IMR-90 (cell line): ENCODE results near the gene GSN. TPM values are rescaled to one million over a fixed set of nuclear protein-coding genes. Genes with fewer than 3 reads are reported as not detected.
A peak's percentile ranks its signal among the peaks of the same experiment; 100 is the strongest.

ENCODE experiments used
- ATAC-seq: fragments of 200-7000 bp; cut with Tn5 transposase; 2 replicates; pipeline ENCODE4 v1.9.1; 2020; ENCODE audit warnings: low read depth, mild to moderate bottlenecking, moderate library complexity
- BruUV-seq: library from RNA; stranded (reverse); fragments of 400-500 nt; replicated peaks from 2 replicates; lab custom pipeline; 2021; lab: Mats Ljungman, UMichigan
- CTCF ChIA-PET: fragments of 300-600 bp; formaldehyde crosslinking; extraction: SDS; loops from one replicate; lab custom pipeline; 2021; ENCODE audit warnings: antibody characterized with exemption; lab: Yijun Ruan, JAX
- POLR2A ChIA-PET: fragments of 300-600 bp; sonication (Branson Sonifier 250); formaldehyde crosslinking; loops from one replicate; lab custom pipeline; 2022; ENCODE audit warnings: antibody characterized with exemption; ENCODE audit not compliant: unreplicated experiment; lab: Charles Lee
- DNase-seq: peaks from one replicate; pipeline ENCODE4 v3.0.0; 2013
- H2AFZ ChIP-seq: replicated peaks from 2 replicates; pipeline ENCODE3; 2013; ENCODE audit warnings: low read length, mild to moderate bottlenecking; ENCODE audit not compliant: poor library complexity
- H2AK5ac ChIP-seq: 2 replicates; pipeline ENCODE4 v1.6.1; 2013; ENCODE audit warnings: low read depth, low read length, inconsistent platforms
- H2AK9ac ChIP-seq: replicated peaks from 2 replicates; pipeline ENCODE3; 2013; ENCODE audit warnings: mild to moderate bottlenecking, low read depth, low read length, moderate library complexity; ENCODE audit not compliant: poor library complexity
- H2BK120ac ChIP-seq: 2 replicates; pipeline ENCODE4 v1.6.1; 2013; ENCODE audit warnings: low read depth, low read length, inconsistent platforms
- H2BK15ac ChIP-seq: 3 replicates; pipeline ENCODE4 v1.6.1; 2013; ENCODE audit warnings: low read depth, low read length, inconsistent platforms
- H2BK20ac ChIP-seq: 2 replicates; pipeline ENCODE4 v1.6.1; 2013; ENCODE audit warnings: low read depth, mild to moderate bottlenecking, inconsistent platforms, low read length, moderate library complexity
- H2BK5ac ChIP-seq: 2 replicates; pipeline ENCODE4 v1.6.1; 2013; ENCODE audit warnings: mild to moderate bottlenecking, low read depth, low read length, inconsistent platforms; ENCODE audit not compliant: poor library complexity, severe bottlenecking
- H3K14ac ChIP-seq: replicated peaks from 2 replicates; pipeline ENCODE4 v1.6.1; 2013; ENCODE audit warnings: low read depth, low read length, inconsistent platforms
- H3K18ac ChIP-seq: 2 replicates; pipeline ENCODE4 v1.6.1; 2013; ENCODE audit warnings: low read depth, low read length, control low read depth
- H3K23ac ChIP-seq: 2 replicates; pipeline ENCODE4 v1.6.1; 2013; ENCODE audit warnings: low read depth, low read length, inconsistent platforms
- H3K27ac ChIP-seq: 2 replicates; pipeline ENCODE4 v1.5.1; 2013; ENCODE audit warnings: mild to moderate bottlenecking, control low read depth, low read length; ENCODE audit not compliant: insufficient read depth
- H3K27me3 ChIP-seq: 2 replicates; pipeline ENCODE4 v1.6.1; 2013; ENCODE audit warnings: low read length; ENCODE audit not compliant: control insufficient read depth, insufficient read depth
- H3K36me3 ChIP-seq: 2 replicates; pipeline ENCODE4 v1.6.1; 2013; ENCODE audit warnings: low read length, mixed read lengths; ENCODE audit not compliant: control insufficient read depth, insufficient read depth
- H3K4ac ChIP-seq: 2 replicates; pipeline ENCODE4 v1.6.1; 2013; ENCODE audit warnings: low read depth, low read length, inconsistent platforms
- H3K4me1 ChIP-seq: 2 replicates; pipeline ENCODE4 v1.6.1; 2013; ENCODE audit warnings: low read length, mixed read lengths; ENCODE audit not compliant: control insufficient read depth, insufficient read depth
- H3K4me2 ChIP-seq: 2 replicates; pipeline ENCODE4 v1.6.1; 2013; ENCODE audit warnings: low read depth, mild to moderate bottlenecking, control low read depth, low read length, moderate library complexity
- H3K4me3 ChIP-seq: 2 replicates; pipeline ENCODE4 v1.5.1; 2013; ENCODE audit warnings: low read depth, mild to moderate bottlenecking, control low read depth, low read length, moderate library complexity; ENCODE audit not compliant: insufficient read depth
- H3K56ac ChIP-seq: 2 replicates; pipeline ENCODE4 v1.6.1; 2013; ENCODE audit warnings: low read length, inconsistent platforms; ENCODE audit not compliant: insufficient read depth; ENCODE audit errors: extremely low read depth
- H3K79me1 ChIP-seq, 2 experiments: 2 replicates each; pipeline ENCODE4 v1.6.1; 2013; ENCODE audit warnings: low read length in 2 of 2, inconsistent platforms in 1 of 2, low read depth in 1 of 2
- H3K9ac ChIP-seq: 2 replicates; pipeline ENCODE4 v1.6.1; 2013; ENCODE audit warnings: low read depth, low read length, control low read depth
- H3K9me1 ChIP-seq: 2 replicates; pipeline ENCODE4 v1.6.1; 2013; ENCODE audit warnings: low read length, inconsistent platforms; ENCODE audit not compliant: insufficient read depth
- H3K9me3 ChIP-seq: 2 replicates; pipeline ENCODE4 v1.6.1; 2013; ENCODE audit warnings: low read length; ENCODE audit not compliant: control insufficient read depth, insufficient read depth
- H4K20me1 ChIP-seq: 2 replicates; pipeline ENCODE4 v1.6.1; 2013; ENCODE audit warnings: low read length, inconsistent platforms; ENCODE audit not compliant: insufficient read depth
- H4K5ac ChIP-seq: 2 replicates; pipeline ENCODE4 v1.6.1; 2013; ENCODE audit warnings: mild to moderate bottlenecking, low read depth, low read length, control low read depth
- H4K8ac ChIP-seq, 2 experiments: 2 replicates each; pipeline ENCODE4 v1.6.1; 2013; ENCODE audit warnings: low read depth in 2 of 2, low read length in 2 of 2, control low read depth in 1 of 2, inconsistent platforms in 1 of 2
- H4K91ac ChIP-seq: 2 replicates; pipeline ENCODE4 v1.6.1; 2013; ENCODE audit warnings: low read depth, low read length, inconsistent platforms; ENCODE audit not compliant: insufficient read depth
- CEBPB ChIP-seq: IDR thresholded peaks from 2 replicates; pipeline ENCODE4 v1.6.1; 2012; ENCODE audit warnings: low read depth, low read length, improper control_type of control experiment
- CHD1 ChIP-seq: IDR thresholded peaks from 2 replicates; pipeline ENCODE4 v1.6.1; 2012; ENCODE audit warnings: low read depth, low read length, improper control_type of control experiment
- FOS ChIP-seq: fragments of 150-350 bp; IDR thresholded peaks from 2 replicates; pipeline ENCODE4 v1.6.1; 2016; ENCODE audit warnings: low read depth, low read length
- MAFK ChIP-seq: IDR thresholded peaks from 2 replicates; pipeline ENCODE4 v1.6.1; 2012; ENCODE audit warnings: low read depth, low read length, improper control_type of control experiment
- MAZ ChIP-seq: IDR thresholded peaks from 2 replicates; pipeline ENCODE4 v1.6.1; 2012; ENCODE audit warnings: low read depth, mild to moderate bottlenecking, low read length, improper control_type of control experiment, moderate library complexity, borderline replicate concordance
- MXI1 ChIP-seq: IDR thresholded peaks from 2 replicates; pipeline ENCODE4 v1.6.1; 2012; ENCODE audit warnings: low read depth, mild to moderate bottlenecking, low read length, moderate library complexity, borderline replicate concordance
- RAD21 ChIP-seq: IDR thresholded peaks from 2 replicates; pipeline ENCODE4 v1.6.1; 2012; ENCODE audit warnings: low read length, improper control_type of control experiment
- RCOR1 ChIP-seq: IDR thresholded peaks from 2 replicates; pipeline ENCODE4 v1.6.1; 2012; ENCODE audit warnings: mild to moderate bottlenecking, low read length, improper control_type of control experiment; ENCODE audit not compliant: insufficient replicate concordance
- RFX5 ChIP-seq: IDR thresholded peaks from 2 replicates; pipeline ENCODE4 v1.8.0; 2012; ENCODE audit warnings: low read depth, mild to moderate bottlenecking, low read length, moderate library complexity
- SMC3 ChIP-seq: fragments of 150-350 bp; IDR thresholded peaks from 2 replicates; pipeline ENCODE4 v1.6.1; 2016; ENCODE audit warnings: low read depth, mild to moderate bottlenecking, antibody characterized with exemption, low read length, moderate library complexity
- WGBS, 2 experiments: methylation state at CpG; one replicate each; pipeline versions ENCODE4 v1.1.5 to v1.1.7; 2013; ENCODE audit warnings: missing lambda C conversion rate in 2 of 2; ENCODE audit not compliant: insufficient read length in 1 of 2; ENCODE audit errors: extremely low coverage in 2 of 2; 5-methylcytosine and 5-hydroxymethylcytosine counted together
- dilution Hi-C: fragments of 300-500 bp; cut with HindIII; formaldehyde crosslinking; loops from one replicate; pipeline ENCODE4 v1.14.3; 2018; ENCODE audit warnings: low sequenced_read_pairs; ENCODE audit not compliant: unreplicated experiment
- in situ Hi-C: fragments of 300-500 bp; cut with MboI; formaldehyde crosslinking; loops from 3 replicates; pipeline ENCODE4 v1.14.3; 2019; ENCODE audit warnings: low sequenced_read_pairs, inconsistent platforms, mixed read lengths
- intact Hi-C: fragments of 100-400 bp; cut with micrococcal nuclease; formaldehyde crosslinking; loops from 2 replicates; pipeline ENCODE4 v1.10.0; 2022
- polyA plus RNA-seq, 3 experiments: library from polyadenylated mRNA; depleted of rRNA; stranded (reverse); fragments of >200 nt; gene quantifications; 2 replicates each; pipeline ENCODE4 v1.2.3, GENCODE V29; 2012; ENCODE audit warnings: low replicate concordance in 1 of 3
- total RNA-seq: library from RNA; depleted of rRNA; stranded (reverse); fragments of >200 nt; gene quantifications from 2 replicates; pipeline ENCODE4 v1.2.3, GENCODE V29; 2012
- TF ChIP-seq, protein P1 (sequence below): fragments of 150-350 bp; IDR thresholded peaks from 2 replicates; pipeline ENCODE4 v1.6.1; 2016; ENCODE audit warnings: low read depth, mild to moderate bottlenecking, low read length, moderate library complexity, borderline replicate concordance
- TF ChIP-seq, protein P2 (sequence below): conservative IDR thresholded peaks from 2 replicates; pipeline ENCODE4 v1.5.1; 2012; ENCODE audit warnings: mild to moderate bottlenecking, low read depth, low read length, improper control_type of control experiment
- TF ChIP-seq, protein P3 (sequence below): fragments of 150-350 bp; IDR thresholded peaks from 2 replicates; pipeline ENCODE4 v1.6.1; 2017; ENCODE audit warnings: mild to moderate bottlenecking, antibody characterized with exemption, low read length, low read depth

Gene GSN
- total and polyA plus RNA-seq, 2 of the 4 experiments (the other 2 are of a cell fraction) = 495 to 547 TPM

DNA sequence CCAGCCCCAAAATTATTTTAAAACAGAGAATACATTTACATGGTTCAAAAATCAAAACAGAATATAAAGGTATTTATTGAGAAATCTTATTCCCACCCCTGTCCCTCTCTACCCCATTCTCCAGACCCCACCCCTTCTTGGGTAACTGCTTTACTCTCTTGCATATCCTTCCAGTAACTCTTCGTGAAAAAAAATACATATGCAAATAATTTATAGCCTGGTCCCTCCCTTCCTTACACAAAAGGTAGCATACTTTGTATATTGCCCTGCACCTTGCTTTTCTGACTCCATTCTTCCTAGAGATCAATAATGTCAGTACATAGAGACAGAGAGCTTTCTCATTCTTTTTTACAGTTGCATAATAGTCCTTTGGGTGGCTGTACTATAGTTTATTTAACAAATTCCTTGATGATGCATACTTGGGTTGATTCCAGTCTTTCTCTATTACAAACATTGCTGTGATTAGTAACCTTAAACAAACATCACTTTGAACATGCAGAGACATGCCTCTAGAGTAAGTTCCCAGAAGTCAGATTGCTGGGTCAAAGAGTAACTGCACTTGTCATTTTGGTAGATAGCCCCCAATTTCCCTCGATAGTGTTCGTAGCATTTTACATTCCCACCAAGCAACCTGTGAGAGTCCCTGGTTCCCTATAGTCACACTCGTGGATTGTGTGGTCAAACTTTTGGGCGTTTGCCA is 54.2 kb downstream of the GSN start:
- Histone ChIP-seq H3K27me3 (no peaks in the 10 kb centered on the region), H4K91ac (peak overlapping the region; percentile 99), H3K56ac (peak overlapping the region; percentile 99), H3K18ac (peak overlapping the region; percentile 98), H2BK15ac (peak overlapping the region; percentile 96; the same call in 2 of the 3 replicates), H3K14ac (peak overlapping the region; percentile 93), H2AK9ac (peak overlapping the region; percentile 83), H3K4me2 (peak overlapping the region; percentile 50; the same call in 1 of the 2 replicates), H3K4me1 (peaks cover 15% of the 10 kb centered on the region), H3K27ac (peak overlapping the region; percentile 99), H4K8ac (peak overlapping the region; percentile 28 to 97), H3K79me1 (peaks cover 19 to 46% of the 10 kb centered on the region in 2 experiments), H3K36me3 (peaks cover 71% of the 10 kb centered on the region), H2AFZ (no peak overlapping the region), H2BK5ac (peak overlapping the region; percentile 100), H2AK5ac (peak overlapping the region; percentile 99), H3K4me3 (no peak overlapping the region), H2BK120ac (peak overlapping the region; percentile 99), H3K9ac (0 out of 2 replicates have a peak overlapping the region, but pooled peaks have one; percentile 7), H3K4ac (peak overlapping the region; percentile 99), H3K9me3 (no peaks in the 10 kb centered on the region), H3K9me1 (peaks cover 33% of the 10 kb centered on the region), H4K20me1 (no peaks in the 10 kb centered on the region), H3K23ac (peak overlapping the region; percentile 99), H4K5ac (peak overlapping the region; percentile 97), H2BK20ac (peak overlapping the region; percentile 99)
- dilution Hi-C loops = no loop called here
- ChIA-PET POLR2A (interaction anchor here (0.6 kb wide), 1 partner anchor 47 kb away, joined by 4 read pairs; no protein-coding TSS in a partner anchor), CTCF (interaction anchor here (0.5 to 0.6 kb wide), 2 partner anchors 182 to 1084 kb away, joined by 3 to 4 read pairs; no protein-coding TSS in a partner anchor)
- intact Hi-C loops = loop anchor here (2.0 kb wide), 1 partner anchor 51 kb away; no protein-coding TSS in a partner anchor
- in situ Hi-C loops = loop anchor here (5.0 kb wide), 1 partner anchor 75 kb away; no protein-coding TSS in a partner anchor
- WGBS, 2 experiments = no CpG with 5 or more reads among the region's 5 CpGs
- DNase-seq (peak; percentile 98), ATAC-seq (peak; percentile 55)
- BruUV-seq = no TSS peak
- no peak for TF ChIP-seq RFX5
- TF ChIP-seq, protein P1, sequence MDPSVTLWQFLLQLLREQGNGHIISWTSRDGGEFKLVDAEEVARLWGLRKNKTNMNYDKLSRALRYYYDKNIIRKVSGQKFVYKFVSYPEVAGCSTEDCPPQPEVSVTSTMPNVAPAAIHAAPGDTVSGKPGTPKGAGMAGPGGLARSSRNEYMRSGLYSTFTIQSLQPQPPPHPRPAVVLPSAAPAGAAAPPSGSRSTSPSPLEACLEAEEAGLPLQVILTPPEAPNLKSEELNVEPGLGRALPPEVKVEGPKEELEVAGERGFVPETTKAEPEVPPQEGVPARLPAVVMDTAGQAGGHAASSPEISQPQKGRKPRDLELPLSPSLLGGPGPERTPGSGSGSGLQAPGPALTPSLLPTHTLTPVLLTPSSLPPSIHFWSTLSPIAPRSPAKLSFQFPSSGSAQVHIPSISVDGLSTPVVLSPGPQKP = no peak
- TF ChIP-seq SMC3 = no peak
- TF ChIP-seq CEBPB = peak; percentile 96
- no peak for TF ChIP-seq CHD1
- no peak for TF ChIP-seq MAZ
- TF ChIP-seq MXI1 = no peak
- TF ChIP-seq, protein P2, sequence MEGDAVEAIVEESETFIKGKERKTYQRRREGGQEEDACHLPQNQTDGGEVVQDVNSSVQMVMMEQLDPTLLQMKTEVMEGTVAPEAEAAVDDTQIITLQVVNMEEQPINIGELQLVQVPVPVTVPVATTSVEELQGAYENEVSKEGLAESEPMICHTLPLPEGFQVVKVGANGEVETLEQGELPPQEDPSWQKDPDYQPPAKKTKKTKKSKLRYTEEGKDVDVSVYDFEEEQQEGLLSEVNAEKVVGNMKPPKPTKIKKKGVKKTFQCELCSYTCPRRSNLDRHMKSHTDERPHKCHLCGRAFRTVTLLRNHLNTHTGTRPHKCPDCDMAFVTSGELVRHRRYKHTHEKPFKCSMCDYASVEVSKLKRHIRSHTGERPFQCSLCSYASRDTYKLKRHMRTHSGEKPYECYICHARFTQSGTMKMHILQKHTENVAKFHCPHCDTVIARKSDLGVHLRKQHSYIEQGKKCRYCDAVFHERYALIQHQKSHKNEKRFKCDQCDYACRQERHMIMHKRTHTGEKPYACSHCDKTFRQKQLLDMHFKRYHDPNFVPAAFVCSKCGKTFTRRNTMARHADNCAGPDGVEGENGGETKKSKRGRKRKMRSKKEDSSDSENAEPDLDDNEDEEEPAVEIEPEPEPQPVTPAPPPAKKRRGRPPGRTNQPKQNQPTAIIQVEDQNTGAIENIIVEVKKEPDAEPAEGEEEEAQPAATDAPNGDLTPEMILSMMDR = no peak
- TF ChIP-seq FOS = peak; percentile 71
- TF ChIP-seq, protein P3, sequence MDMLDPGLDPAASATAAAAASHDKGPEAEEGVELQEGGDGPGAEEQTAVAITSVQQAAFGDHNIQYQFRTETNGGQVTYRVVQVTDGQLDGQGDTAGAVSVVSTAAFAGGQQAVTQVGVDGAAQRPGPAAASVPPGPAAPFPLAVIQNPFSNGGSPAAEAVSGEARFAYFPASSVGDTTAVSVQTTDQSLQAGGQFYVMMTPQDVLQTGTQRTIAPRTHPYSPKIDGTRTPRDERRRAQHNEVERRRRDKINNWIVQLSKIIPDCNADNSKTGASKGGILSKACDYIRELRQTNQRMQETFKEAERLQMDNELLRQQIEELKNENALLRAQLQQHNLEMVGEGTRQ = peak; percentile 20; the same call in 1 of the 2 replicates
- TF ChIP-seq MAFK = no peak
- no peak for TF ChIP-seq RCOR1
- TF ChIP-seq RAD21 = no peak
